Measurements from ENCODE around the gene KCNH2. TPM values are rescaled to one million over a fixed set of nuclear protein-coding genes. Genes with fewer than 3 reads are reported as not detected.

KCNH2 gene
- total and polyA plus RNA-seq, 10 of the 15 experiments (the other 5 are each of a cell fraction or from before 2014, with no cell fraction given): 0.04 to 0.24 (median 0.17) TPM; not detected in 6

GRCh38 chr7:151010037-151010306 lies 31.9 kb upstream of the KCNH2 start:
- H3K36me3 ChIP-seq (ENCODE audit: control insufficient read depth in 2 of 2, insufficient read depth in 2 of 2, low read length in 1 of 2): no peaks in the 10 kb centered on the region
- H2AFZ ChIP-seq (ENCODE audit: control insufficient read depth, low read depth, low read length): no peak overlapping the region
- ChIA-PET SMC1A (ENCODE audit: uncharacterized antibody, unreplicated experiment) (interaction anchor here (1.4 kb wide), 1 partner anchor 18 kb away, joined by 5 read pairs; the partner anchor contains the start of gene ABCB8), POLR2A (interaction anchor here (0.6 kb wide), 2 partner anchors 15 to 244 kb away, joined by 3 read pairs; no protein-coding TSS in a partner anchor), CTCF (interaction anchor here (0.6 to 4.3 kb wide), 11 partner anchors 8 to 507 kb away, joined by 3 to 35 read pairs (median 5); partner anchors contain the start of genes ABCB8 and ATG9B), RAD21 (ENCODE audit: unreplicated experiment) (interaction anchor here (1.3 kb wide), 1 partner anchor 18 kb away, joined by 3 read pairs; the partner anchor contains the start of gene ABCB8)
- FAIRE-seq: no peak
- no peaks in the 10 kb centered on the region; a peak in 1 of 4 replicates for H3K27me3 ChIP-seq (replicated peaks in 1 of 2; ENCODE audit: control insufficient read depth in 2 of 2, insufficient read depth in 2 of 2, low read length in 1 of 2)
- H3K4me1 ChIP-seq (ENCODE audit: control insufficient read depth, insufficient read depth, low read length): peaks cover 6% of the 10 kb centered on the region
- H4K20me1 ChIP-seq (ENCODE audit: control insufficient read depth, insufficient read depth): no peaks in the 10 kb centered on the region
- 17% methylated on average over 7 of the region's 7 CpGs for WGBS (ENCODE audit: insufficient coverage, insufficient replicate concordance, low lambda C conversion rate, missing lambda C conversion rate)
- no peak for ATAC-seq
- in situ Hi-C loops (cut with MboI): no loop called here
- H3K9ac ChIP-seq (ENCODE audit: control insufficient read depth, insufficient read depth, low read length): no peak overlapping the region
- H3K9me3 ChIP-seq (replicated peaks; ENCODE audit: control insufficient read depth, insufficient read depth, low read length): no peaks in the 10 kb centered on the region
- no peak overlapping the region for H3K4me2 ChIP-seq (ENCODE audit: control insufficient read depth, insufficient read depth)
- intact Hi-C loops (cut with micrococcal nuclease; ENCODE audit: unreplicated experiment): loop anchor here (5.0 kb wide), 1 partner anchor 102 kb away; no protein-coding TSS in a partner anchor
- DNase-seq (ENCODE audit: low read depth, low spot score): no peak
- no peaks in the 10 kb centered on the region for H3K79me2 ChIP-seq (ENCODE audit: control insufficient read depth, insufficient read depth, low read length)
- H3K4me3 ChIP-seq: no peak overlapping the region
- no peak overlapping the region for H3K27ac ChIP-seq (ENCODE audit: control insufficient read depth, insufficient read depth)
- no TSS peak for BruUV-seq (replicated peaks)
- TF ChIP-seq SUZ12 (IDR thresholded peaks at IDR 0.05; ENCODE audit: unreplicated experiment) (no peak), HDAC6 (IDR thresholded peaks at IDR 0.05; ENCODE audit: unreplicated experiment) (no peak), EP300 (IDR thresholded peaks at IDR 0.05; ENCODE audit: borderline replicate concordance in 1 of 2, control insufficient read depth in 1 of 2, low read depth in 2 of 2, low read length in 2 of 2) (no peak), E4F1 (IDR thresholded peaks at IDR 0.05; ENCODE audit: borderline replicate concordance, partially characterized antibody) (no peak), ETV6 (conservative IDR thresholded peaks at IDR 0.05 in 1 of 2, IDR thresholded peaks at IDR 0.05 in 1 of 2; ENCODE audit: borderline replicate concordance in 1 of 2, low read depth in 1 of 2) (no peak), CBX5 (IDR thresholded peaks at IDR 0.05; ENCODE audit: low read depth) (no peak), REST (IDR thresholded peaks at IDR 0.05; ENCODE audit: low read depth, low read length) (no peak), CEBPZ (IDR thresholded peaks at IDR 0.05; ENCODE audit: low read depth, low read length) (no peak), PAX8 (IDR thresholded peaks at IDR 0.05) (no peak), NFYA (IDR thresholded peaks at IDR 0.05; ENCODE audit: borderline replicate concordance, low read depth, low read length) (no peak)
- TF ChIP-seq, protein P1, sequence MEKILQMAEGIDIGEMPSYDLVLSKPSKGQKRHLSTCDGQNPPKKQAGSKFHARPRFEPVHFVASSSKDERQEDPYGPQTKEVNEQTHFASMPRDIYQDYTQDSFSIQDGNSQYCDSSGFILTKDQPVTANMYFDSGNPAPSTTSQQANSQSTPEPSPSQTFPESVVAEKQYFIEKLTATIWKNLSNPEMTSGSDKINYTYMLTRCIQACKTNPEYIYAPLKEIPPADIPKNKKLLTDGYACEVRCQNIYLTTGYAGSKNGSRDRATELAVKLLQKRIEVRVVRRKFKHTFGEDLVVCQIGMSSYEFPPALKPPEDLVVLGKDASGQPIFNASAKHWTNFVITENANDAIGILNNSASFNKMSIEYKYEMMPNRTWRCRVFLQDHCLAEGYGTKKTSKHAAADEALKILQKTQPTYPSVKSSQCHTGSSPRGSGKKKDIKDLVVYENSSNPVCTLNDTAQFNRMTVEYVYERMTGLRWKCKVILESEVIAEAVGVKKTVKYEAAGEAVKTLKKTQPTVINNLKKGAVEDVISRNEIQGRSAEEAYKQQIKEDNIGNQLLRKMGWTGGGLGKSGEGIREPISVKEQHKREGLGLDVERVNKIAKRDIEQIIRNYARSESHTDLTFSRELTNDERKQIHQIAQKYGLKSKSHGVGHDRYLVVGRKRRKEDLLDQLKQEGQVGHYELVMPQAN (conservative IDR thresholded peaks at IDR 0.05): no peak
